Upper lobe of right lung (tissue), 1 donor: ENCODE data around the gene FRS3. TPM values are rescaled to one million over a fixed set of nuclear protein-coding genes. Genes with fewer than 3 reads are reported as not detected.
A peak's percentile ranks its signal among the peaks of the same experiment; 100 is the strongest.
"Not testable (repeated sequence)": the region's sequence is repeated elsewhere in the genome, so short reads cannot be mapped to it uniquely, and the experiment has no call there.

Source experiments
- ATAC-seq: fragments of 200-7000 bp; cut with Tn5 transposase; one replicate; pipeline ENCODE4 v1.9.1; 2020; ENCODE audit warnings: mild to moderate bottlenecking, moderate library complexity
- DNase-seq: peaks from one replicate; pipeline ENCODE4 v3.0.0-alpha.2; 2020
- H3K27ac ChIP-seq: fragments of 200-600 bp; one replicate; pipeline ENCODE4 v1.8.0; 2022
- H3K27me3 ChIP-seq: fragments of 200-600 bp; one replicate; pipeline ENCODE4 v1.8.0; 2022; ENCODE audit warnings: mild to moderate bottlenecking
- H3K36me3 ChIP-seq: fragments of 200-600 bp; one replicate; pipeline ENCODE4 v1.8.0; 2022
- H3K4me1 ChIP-seq: fragments of 200-600 bp; one replicate; pipeline ENCODE4 v1.8.0; 2022
- H3K4me3 ChIP-seq: fragments of 200-600 bp; one replicate; pipeline ENCODE4 v1.8.0; 2022; ENCODE audit warnings: mild to moderate bottlenecking
- H3K9me3 ChIP-seq: fragments of 200-600 bp; one replicate; pipeline ENCODE4 v1.8.0; 2022
- intact Hi-C: fragments of 100-400 bp; cut with DNase I; formaldehyde crosslinking; loops from one replicate; pipeline ENCODE4 v1.11.0; 2022
- total RNA-seq: library from RNA; stranded (reverse); fragmentation: NEBNext Ultra II Directional; extraction: Animal tissue kit (Norgen Biotek cat#: 25700); gene quantifications from one replicate; pipeline ENCODE4 v1.2.1, GENCODE V29; 2021
- TF ChIP-seq, protein P1 (sequence below): fragments of 200-600 bp; IDR thresholded peaks from one replicate; pipeline ENCODE4 v1.8.0; 2022; ENCODE audit warnings: antibody characterized with exemption
- donor health status: DM: no; HTN: yes; CAD: no; lungs with severe emphysema.

The FRS3 gene
- total RNA-seq, 1 donor from 2014 or later, result 8.5 TPM

DNA sequence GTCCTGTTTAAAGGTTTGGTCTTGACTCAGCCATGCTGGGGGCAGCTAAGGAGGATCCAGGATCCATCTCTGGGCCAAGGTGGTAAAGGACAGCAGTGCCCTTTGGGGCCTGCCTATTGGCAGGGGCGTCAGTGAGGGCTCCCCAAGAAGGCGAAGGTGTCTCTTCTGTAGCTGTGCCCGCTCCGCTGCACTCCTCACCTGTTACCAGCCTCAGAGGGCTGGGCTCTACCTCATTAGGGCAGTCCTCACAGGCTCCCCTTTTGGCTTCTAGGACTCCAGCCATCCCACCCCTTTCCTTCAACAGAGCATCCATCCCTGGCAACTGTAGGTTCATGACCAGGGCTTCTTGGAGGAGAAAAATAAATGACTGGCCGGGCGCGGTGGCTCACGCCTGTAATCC, 10.3 kb downstream of the FRS3 start:
- peak; percentile 45 for DNase-seq
- Histone ChIP-seq H3K27me3 (no peaks in the 10 kb centered on the region), H3K4me3 (no peak overlapping the region), H3K27ac (peak overlapping the region; percentile 73), H3K9me3 (no peaks in the 10 kb centered on the region), H3K4me1 (peaks cover 31% of the 10 kb centered on the region), H3K36me3 (peaks cover 39% of the 10 kb centered on the region)
- TF ChIP-seq, protein P1, sequence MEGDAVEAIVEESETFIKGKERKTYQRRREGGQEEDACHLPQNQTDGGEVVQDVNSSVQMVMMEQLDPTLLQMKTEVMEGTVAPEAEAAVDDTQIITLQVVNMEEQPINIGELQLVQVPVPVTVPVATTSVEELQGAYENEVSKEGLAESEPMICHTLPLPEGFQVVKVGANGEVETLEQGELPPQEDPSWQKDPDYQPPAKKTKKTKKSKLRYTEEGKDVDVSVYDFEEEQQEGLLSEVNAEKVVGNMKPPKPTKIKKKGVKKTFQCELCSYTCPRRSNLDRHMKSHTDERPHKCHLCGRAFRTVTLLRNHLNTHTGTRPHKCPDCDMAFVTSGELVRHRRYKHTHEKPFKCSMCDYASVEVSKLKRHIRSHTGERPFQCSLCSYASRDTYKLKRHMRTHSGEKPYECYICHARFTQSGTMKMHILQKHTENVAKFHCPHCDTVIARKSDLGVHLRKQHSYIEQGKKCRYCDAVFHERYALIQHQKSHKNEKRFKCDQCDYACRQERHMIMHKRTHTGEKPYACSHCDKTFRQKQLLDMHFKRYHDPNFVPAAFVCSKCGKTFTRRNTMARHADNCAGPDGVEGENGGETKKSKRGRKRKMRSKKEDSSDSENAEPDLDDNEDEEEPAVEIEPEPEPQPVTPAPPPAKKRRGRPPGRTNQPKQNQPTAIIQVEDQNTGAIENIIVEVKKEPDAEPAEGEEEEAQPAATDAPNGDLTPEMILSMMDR, result no peak
- intact Hi-C loops, result no loop called here
- no peak for ATAC-seq

DNA sequence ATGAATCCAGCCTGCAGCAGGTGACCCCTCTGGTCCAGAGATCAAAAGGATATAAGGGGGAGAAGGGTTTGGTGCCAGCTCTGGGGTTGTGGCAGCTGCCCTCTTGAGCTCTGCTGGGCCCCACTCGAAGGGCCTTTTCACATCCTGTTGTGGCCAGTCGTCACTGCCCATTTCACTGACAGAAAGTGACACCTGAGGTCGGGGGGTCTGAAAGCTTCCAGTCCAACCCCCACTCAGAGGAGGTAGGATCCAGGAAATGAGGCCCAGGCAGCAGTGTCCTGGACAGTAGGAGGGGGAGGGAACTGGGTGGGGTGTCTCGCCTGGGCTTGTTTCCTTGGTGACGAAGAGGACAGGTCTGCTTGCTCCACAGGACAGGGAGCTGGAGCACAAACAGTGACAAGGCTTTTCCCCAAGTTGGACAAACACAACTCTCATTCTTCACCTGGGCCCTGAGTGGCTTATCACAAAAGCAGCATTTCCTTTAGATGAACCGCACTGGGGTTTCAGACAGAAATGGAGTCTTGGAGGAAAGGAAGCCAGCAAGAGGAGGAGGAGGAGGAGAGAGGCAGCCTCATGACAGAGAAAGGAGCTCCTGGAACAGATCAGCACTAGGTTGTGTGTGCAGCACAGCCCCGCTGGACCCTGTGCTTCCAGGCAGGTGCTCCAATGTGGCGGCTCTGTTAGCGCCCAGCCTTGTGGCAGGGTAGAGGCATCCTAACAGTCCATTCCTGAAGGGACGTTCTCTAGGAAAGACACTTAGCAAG, 11.0 kb downstream of the FRS3 start:
- no peaks in the 10 kb centered on the region for H3K27me3 ChIP-seq
- peak overlapping the region; percentile 73 for H3K27ac ChIP-seq
- TF ChIP-seq, protein P1, result no peak
- H3K4me1 ChIP-seq, result peaks cover 31% of the 10 kb centered on the region
- DNase-seq (peak; percentile 68), ATAC-seq (peak; percentile 75)
- intact Hi-C loops, result no loop called here
- H3K36me3 ChIP-seq, result peaks cover 34% of the 10 kb centered on the region
- no peaks in the 10 kb centered on the region for H3K9me3 ChIP-seq
- H3K4me3 ChIP-seq, result no peak overlapping the region

DNA sequence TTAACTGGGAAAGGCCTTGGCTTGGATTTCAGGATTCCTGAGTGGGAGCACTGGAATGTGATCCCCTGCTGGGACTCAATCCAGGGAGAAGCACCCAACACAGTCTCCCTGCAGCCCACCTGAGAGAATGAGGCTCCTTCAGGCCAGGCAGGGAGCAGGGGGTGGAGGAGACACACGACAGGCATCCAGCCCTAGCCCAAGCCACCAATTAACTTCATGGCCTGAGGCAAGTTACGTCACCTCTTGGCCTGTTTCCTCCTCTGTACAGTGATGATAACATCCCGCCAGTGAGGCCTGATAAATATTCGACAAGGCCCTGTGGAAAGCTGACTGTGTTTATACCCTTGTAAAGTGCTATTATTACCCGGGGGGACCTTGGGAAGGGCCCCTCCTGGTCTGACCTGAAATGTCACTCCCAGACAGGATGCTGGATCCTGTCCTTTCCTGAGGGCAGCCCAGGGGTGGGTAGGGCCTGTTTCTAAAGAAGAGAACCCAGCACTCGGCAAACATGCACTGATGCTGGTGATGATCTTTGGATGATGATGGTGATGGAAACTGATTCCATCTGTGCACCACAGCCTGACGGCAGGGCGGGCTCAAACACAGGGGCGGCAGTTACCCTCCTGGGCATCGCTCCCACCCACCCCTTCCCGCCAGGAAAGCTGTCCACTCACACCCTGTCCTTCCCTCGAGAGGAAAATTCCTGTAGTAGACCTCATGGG, 12.4 kb downstream of the FRS3 start:
- Histone ChIP-seq H3K27me3 (no peaks in the 10 kb centered on the region), H3K9me3 (no peaks in the 10 kb centered on the region), H3K4me1 (peaks cover 31% of the 10 kb centered on the region), H3K4me3 (no peak overlapping the region), H3K36me3 (peaks cover 21% of the 10 kb centered on the region), H3K27ac (peak overlapping the region; percentile 73)
- TF ChIP-seq, protein P1, result no peak
- ATAC-seq, result peak; percentile 65
- intact Hi-C loops, result no loop called here
- DNase-seq, result peak; percentile 64

DNA sequence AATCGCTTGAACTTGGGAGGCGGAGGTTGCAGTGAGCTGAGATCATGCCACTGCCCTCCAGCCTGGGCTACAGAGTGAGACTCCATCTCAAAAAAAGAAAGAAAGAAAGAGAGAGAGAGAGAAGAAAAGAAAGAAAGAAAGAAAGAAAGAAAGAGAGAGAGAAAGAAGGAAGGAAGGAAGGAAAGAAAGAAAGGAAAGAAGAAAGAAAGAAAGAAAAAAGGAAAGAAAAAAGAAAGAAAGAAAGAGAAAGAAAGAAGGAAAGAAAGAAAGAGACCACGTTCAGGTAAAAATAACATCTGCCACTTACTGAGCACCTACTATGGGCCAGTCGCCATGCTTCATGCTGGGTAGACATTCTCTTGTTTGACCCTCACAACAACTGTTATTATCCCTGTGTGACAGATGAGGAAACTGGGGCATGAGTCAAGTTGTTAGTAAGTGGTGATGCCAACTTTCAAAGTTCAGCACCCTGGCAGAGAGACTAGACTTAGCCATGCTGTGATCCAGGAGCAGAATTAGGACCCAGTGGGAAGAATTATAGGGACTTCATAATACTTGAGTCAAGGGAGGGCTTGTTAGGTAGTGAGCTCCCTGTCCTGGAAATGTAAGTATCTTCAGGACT, 13.5 kb downstream of the FRS3 start:
- H3K9me3 ChIP-seq, intact Hi-C loops, H3K27me3 ChIP-seq, DNase-seq, ATAC-seq, H3K4me3 ChIP-seq: not testable (repeated sequence)
- peaks cover 10% of the 10 kb centered on the region for H3K36me3 ChIP-seq
- H3K4me1 ChIP-seq, result peaks cover 31% of the 10 kb centered on the region
- peak overlapping the region; percentile 73 for H3K27ac ChIP-seq

DNA sequence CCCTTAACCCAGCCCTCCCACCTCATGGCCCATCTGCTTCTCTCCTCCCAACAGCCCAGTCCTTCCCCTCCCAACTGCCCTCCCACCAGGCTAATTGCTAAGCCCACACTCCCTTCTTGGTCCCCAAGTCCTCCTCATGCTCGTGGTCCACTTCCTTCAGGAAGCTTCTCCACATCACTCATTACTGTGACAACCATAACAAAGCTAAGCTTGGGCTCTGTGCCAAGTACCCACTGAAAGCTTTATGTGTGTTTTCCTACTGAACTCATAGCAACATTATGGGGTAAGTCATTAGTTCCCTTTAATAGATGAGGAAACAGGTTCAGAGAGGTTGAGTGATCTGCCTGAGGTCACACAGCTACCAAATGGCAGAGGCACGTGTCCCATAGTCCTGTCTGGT, 16.2 kb downstream of the FRS3 start:
- DNase-seq, result no peak

More for the DNA sequence above, 16.2 kb downstream of the FRS3 start:
- TF ChIP-seq, protein P1, result no peak
- H3K27ac ChIP-seq, result no peak overlapping the region
- H3K36me3 ChIP-seq, result no peaks in the 10 kb centered on the region
- H3K4me1 ChIP-seq, result peaks cover 22% of the 10 kb centered on the region
- no peaks in the 10 kb centered on the region for H3K9me3 ChIP-seq
- no peak overlapping the region for H3K4me3 ChIP-seq
- no peak for ATAC-seq
- intact Hi-C loops, result no loop called here
- H3K27me3 ChIP-seq, result no peaks in the 10 kb centered on the region
